HG02623 (cell line): ENCODE results near the gene SCN2B.

Source experiments
- ATAC-seq: cut with Tn5 transposase; IDR thresholded peaks from one replicate; pipeline ENCODE4 v1.9.1; 2021; ENCODE audit warnings: moderate library complexity; ENCODE audit not compliant: unreplicated experiment

Gene SCN2B

DNA sequence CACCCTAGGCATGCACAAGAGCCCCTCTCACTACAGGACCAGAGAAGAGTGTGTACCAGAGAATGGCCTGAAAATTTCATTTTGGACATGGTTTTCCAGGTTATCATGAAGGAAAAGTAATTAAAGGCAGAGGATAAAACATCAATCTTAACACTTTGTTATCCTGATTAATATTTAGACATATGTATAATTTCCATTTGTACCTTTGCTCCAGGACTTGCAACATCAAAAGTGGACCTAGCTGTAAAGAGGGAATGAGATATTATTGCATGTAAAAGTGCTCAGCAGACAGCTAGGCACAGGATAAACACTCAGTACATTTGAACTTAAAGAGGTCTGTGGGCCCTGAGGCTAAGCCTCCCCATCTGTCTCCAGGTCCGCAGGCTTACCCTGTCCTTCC lies 21.8 kb downstream of the SCN2B start:
- no peak for ATAC-seq

DNA sequence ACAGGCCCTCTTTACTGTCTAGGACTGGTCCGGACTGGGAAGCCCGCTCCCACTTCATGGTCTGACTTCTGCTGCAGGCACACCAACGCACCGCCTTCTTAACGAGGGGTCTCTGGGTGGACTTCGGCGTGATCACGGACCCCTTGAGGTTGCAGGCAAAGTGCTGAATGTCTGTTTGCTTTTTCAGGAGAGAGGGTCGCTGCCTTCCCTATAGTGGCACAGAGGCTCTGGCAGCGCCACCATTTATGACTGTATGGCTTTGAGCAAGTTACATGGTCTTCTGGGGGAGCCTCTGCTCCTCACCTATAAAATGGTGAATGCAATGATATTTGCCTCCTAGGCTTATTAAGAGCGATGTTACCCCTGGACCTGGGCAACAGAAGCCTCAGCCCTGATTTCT lies 22.5 kb downstream of the SCN2B start:
- no peak for ATAC-seq

DNA sequence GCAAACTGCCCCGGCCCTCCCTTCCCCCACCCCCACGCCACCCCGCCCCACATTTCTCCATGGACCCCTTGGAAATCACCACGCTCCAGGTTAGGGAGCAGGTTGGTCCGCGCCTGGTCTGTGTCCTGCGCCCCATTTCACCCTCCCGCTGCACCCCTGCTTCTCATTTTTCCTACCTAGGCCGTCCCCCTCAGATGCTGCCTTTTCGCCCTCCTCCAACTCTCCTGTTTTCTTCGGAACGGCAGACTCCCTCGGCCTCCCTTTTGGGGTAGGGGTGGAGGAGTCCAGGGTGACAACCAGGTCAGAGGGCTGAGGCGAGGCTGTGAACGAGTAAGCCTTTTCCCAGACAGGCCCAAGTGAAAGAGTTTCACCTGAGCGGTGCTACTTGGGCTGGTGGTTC lies 22.9 kb downstream of the SCN2B start:
- no peak for ATAC-seq

DNA sequence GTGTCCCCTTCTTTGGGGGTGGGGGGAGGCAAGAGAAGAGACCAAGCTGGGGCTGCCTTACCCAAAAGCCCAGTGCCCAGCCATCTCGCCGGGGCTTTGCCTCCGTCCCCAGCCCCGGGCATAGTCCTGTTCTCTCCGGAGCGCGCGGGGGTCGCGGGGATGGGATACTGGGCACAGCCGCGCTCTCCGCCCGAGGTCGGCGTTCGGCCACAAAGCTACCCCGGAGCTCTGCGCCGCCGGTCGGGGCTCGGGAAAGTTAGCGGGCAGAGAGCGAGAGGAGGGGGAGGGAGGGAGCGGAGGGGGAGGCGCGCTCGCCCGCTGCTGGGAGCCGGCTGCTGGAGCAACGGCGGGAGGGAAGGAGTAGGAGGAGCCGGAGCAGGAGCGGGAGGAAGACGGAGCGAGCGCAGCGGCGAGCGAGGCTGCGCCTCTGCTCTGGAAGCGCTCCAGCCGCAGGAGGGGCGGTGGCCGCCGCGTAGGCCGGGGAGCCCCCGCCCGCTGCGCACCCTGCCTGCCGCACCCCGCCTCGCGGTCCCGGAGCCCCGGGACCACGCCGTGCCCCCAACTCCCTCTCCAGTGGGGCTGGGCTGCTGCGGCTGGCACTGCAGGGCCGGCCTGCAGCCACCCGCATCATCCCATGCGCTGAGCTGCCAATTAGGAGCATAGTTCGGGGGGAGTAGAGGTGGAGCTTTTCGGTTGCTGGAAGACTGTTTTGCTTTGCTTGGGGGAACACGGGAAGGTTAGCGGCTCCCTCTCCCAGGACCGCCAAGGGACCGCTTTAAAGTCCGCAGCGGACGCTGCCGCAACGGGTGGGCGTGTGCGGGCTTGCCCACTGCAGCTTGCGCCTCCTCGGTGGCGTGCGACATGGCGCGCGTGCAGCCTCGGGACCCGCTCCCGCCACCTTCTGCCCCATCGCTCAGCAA lies 23.6 kb downstream of the SCN2B start, which contains the start of gene SCN4B:
Gene SCN4B, minus strand, starts transcription at position 272 of the 920 bp plus-strand sequence. Its CDS starts 150 bp downstream, at position 122.
- ATAC-seq, result no peak

DNA sequence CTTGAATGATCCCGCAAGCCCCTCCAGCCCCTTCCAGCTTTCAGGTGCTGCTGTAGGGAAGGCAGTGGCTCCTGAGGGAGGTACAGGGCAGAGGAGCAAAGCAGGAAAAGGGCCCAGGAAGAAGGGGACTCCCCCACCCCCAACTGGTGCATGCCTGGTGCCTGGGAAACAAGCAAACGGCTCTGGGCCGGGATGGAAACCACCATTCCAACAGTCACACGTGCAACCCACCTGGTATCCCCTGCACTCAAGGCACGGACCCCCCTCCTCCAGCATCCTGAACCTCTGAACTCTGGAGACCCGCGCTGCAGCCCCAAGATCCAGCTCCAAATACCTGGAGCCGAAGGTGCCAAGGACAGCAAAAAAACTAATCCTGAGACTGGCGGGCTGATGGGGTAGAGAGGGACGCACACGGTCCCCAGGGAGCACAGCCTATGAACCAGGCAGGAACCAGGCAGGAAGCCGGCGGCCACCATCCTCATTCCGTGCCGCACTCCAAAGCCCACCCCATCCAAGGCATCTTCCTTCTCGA lies 24.4 kb downstream of the SCN2B start:
- no peak for ATAC-seq

DNA sequence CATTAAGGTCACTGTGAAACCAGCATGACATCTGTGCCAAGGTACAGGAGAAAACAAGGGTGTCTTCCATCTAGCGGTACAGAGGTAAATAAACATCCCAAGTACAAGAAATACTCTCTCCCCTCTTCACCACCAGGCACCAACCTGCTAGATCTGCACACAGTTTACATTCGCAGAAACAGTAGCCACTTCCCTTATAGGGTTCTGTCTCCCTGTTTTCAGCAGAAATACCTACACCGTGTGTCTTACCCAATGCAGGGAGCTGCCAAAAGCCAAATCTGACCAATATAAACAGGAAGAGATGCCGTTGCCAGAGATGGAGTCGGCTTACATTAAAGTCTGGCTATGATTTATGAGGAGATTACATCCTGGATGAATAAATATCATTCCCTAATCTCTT lies 25.0 kb downstream of the SCN2B start:
- ATAC-seq, result no peak

DNA sequence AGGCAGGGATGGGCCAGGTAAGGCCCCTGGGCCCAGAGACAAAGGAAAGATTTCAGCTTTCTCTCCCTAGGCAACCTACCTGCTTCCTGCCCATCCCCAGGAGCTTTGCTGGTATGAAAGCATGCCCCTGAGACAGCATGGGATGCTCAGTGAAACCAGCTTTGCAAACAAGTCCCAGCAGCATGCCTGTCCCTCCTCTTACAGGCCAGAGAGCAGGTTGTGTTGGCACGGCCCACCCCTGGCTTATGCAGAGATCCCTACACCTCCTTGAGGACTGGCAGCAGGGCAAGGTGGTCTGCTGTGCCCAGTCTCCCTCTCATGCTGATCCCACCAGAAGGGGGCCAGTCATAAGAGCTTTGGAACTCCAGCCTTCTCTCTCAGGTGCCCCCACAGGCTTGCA lies 26.9 kb downstream of the SCN2B start:
- no peak for ATAC-seq

DNA sequence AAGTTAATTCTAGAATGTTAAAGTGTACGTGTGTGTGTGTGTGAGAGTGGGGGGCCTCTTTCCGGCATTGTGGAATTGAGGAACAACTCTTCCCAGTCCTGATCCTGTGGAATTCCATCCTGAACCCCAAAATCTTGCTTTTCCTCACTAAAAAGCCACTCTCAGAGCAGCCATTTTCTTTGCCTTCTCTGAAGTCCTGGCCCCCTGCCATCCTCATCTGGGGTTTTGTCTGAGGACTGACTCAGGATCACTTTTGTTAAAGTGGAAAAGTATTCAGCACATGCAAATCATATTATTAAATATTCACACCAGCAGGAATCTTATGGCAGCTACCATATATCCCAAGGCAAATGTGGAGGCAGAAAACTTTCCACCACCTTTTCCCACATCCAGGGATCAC lies 27.6 kb downstream of the SCN2B start:
- no peak for ATAC-seq

DNA sequence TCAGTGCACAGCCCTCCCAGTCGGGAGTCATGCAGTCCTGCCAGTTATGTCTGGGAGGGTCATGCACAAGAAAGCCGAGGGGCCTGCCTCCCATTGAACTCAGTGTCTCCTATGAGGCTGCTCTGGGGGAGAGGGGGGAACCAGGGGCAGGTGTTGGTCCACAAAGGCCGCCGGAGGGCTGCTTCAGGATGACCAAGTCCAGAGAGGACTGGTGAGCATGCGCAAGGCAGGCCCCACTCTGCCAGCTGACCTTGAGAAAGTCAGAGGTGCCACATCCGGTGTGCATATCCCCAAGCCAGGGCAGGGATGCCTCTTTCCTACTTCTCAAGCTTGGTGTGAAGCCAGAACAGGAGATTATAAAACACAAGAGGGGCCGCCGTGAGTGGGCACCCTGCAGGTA lies 28.2 kb downstream of the SCN2B start:
- no peak for ATAC-seq

DNA sequence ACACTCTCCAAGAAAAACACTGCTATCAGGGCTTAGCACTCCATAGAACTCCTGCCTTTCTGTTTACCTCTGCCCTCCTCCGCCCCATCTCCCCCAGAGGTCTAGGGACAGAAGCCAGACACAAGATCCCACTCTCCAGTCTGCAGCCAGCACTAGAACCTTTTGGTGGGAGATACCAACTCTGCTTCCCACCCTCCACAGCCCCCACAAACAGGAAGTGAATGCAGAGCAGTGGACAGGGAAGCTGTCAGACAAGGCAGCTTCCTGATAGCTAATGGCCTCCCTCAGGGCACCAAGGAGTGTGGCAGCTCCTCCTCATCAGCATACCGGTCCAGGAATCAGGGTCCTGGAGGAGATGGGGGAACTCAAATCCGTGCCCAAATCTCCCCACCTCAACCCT lies 28.9 kb downstream of the SCN2B start:
- ATAC-seq, result no peak

DNA sequence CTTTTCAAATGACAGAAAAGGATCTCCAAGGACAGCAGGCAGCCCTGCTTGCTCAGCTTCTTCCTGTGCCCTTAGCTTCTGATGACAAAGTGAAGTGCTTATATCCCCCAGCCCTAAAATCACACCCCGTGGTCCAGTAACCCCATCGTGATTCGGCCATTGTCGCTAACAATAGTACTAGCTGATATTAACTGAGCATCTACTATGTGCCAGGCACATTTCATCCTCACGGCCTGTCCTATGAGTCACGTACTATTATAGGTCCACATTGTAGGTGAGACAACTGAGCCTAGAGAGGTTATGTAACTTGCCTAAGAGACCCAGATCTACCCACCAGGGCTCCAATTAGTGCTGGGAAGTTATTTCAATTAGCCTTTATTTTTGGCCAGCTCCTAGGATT lies 29.9 kb downstream of the SCN2B start:
- no peak for ATAC-seq

DNA sequence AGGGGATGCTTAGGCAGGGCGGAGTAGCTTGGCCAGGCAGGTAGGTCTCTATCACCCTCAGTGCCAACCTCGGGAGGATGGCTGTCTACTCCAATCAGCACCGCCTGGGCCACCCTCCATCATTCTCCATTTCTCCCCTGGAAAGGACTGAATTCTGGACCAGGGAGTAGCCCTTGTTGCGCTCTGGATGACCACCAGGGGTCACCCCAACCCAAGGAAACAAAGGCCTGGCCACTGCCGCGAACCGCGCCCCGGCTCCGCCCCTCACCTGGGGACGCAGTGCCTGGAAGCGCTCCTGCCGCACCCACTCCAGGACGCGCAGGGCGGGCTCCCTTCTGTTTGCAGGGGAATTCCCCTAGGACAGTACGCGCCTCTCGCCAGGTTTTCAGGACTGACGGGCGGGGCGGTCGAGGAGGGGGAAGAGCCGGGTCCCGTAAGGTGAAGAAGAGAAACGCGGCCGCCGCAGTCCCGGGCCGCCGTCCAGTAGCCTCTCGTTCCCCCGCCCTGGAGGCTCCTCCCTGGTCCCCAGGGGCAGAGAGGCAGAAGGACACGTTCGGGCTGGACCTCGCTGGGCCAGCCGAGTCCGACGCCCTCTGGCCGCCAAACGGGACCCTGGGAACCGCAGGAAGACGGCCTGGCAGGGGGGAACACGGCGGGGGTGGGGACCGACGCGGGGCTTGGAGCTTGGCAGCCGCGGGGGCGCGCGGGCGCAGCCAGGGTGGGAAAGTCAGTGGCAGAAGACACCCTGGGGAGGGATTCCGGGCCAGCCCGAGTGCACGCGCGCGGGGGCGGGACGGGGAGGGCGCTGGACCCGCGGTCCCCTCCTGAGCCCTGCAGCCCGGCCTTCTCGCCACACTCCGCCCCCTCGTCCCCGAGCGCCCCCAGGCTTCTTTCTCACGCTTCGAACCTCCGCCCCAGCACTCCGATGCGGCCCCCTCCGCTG lies 30.9 kb downstream of the SCN2B start:
- ATAC-seq, result peak; percentile 70

DNA sequence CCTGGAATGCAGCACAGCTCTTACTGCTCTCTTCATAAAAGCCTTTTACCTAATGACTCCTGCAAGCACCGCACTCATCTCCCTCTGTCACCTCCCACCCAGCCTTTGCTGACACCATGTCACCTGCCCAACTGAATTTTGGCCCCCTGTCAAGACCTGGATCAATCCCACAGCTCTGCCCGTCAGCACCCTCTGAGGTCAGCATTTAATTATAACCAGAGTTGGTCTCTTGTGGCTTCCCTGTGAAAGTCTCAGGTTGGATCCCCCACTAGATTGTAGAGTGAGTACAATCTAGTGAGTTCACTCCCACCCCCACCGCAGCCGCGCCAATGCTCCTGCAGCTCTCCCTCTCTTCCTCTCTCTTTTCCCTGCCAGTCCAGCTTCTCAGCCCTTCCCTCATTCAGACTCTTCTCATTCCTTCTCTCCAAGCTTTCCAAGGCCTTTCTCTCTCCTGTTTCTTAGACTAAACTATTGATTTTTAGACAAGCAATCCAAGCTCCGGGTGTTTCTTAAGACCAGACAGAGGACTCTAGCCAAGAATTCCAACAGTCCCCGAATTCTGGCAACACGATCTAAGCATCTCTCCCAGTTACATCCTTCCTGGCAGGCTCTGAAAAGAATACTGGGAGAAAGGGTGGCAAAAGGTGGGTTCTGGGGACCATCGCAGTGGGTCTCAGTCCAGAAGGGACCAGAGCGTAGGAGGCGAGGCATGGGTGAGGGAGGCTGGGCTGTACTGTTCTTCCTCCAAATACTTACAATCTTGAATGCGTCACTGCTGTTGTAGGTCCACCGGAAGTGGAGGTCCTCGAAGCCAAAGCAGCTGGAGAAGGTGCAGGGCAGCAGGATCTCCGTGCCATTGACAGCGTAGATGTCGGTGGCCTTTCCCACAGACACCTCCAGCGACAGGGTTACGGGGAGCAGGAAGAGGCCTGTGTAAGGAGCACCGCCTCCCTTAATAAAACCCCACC lies 31.9 kb downstream of the SCN2B start:
- no peak for ATAC-seq

DNA sequence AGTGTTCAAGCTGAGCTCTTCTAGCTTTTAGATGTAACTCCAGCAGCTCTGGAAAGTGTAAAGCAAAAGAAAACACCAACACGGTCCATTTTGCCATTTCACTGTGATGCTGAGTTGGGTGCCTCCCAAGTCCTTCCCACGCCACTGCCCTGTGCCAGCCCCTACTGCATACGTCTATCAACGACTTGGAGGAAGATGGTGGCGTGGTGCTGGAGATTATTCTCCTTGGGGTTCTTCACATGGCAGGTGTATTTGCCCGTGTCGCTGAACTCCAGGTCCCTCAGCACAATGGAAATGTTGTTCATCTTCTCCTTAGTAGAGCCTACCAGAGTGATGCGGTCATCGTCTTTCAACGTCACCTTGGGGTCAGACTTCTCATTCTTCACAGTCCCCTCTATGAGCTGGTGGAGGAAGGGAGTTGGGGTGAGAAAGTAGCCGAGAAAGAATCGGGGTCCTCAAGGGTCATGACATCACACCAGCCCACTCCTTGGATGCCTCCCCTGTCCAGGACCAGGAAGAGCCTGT lies 32.7 kb downstream of the SCN2B start:
- ATAC-seq, result no peak

DNA sequence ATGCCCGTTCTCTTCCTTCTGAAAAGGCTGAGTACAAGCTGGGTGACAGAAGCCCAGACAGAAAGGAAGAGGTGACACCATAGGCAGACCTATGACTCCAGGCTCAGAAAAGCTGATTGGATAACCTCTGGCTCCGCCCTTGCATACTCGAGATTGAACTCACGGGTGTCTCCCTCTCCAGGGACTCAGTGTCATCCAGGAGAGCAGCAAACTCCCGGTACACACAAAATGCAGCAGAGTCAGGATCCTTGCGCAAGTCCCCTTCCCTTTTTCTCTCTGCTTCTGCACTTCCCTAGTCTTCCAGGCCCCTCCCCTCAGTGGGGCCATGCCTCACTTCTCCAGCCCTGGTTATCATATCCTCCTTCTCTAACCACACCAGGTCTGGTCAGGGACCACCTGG lies 33.6 kb downstream of the SCN2B start:
- no peak for ATAC-seq

DNA sequence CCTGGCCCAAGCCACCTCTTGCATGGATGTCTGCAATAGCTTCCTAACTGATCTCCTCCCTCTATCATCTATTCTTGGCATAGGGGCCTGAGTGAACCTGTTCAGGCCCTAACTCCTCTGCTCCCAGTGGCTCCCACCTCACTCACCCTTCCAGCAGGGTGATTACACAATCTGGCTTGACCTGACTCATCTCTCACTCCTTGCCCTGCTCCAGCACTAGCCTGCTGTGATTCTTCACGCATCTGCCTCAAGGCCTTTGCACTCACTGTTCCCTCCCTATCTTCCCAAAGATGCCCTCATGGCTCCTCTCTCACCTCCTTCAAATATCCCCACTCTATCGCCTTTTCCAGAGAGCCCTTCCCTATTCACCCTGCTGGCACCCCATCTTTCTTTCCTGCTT lies 34.4 kb downstream of the SCN2B start:
- ATAC-seq, result no peak

DNA sequence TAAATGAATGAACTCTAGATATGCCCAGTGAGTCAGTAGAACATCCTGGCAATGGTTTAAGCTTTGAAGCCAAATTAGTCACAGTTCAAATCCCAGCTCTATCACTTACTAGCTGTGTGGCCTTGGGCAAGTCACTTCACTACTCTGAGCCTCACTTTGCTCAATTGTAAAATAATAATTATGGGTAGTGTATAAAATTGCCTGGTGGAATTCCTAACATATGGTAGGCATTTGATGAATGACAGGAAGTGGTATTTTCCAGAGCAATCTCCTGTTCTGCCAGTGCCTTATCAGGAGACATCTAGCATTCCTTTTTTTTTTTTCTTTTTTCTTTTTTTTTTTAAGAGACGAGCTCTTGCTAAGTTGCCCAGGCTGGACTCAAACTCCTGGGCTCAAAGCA lies 36.9 kb downstream of the SCN2B start:
- ATAC-seq, result no peak

DNA sequence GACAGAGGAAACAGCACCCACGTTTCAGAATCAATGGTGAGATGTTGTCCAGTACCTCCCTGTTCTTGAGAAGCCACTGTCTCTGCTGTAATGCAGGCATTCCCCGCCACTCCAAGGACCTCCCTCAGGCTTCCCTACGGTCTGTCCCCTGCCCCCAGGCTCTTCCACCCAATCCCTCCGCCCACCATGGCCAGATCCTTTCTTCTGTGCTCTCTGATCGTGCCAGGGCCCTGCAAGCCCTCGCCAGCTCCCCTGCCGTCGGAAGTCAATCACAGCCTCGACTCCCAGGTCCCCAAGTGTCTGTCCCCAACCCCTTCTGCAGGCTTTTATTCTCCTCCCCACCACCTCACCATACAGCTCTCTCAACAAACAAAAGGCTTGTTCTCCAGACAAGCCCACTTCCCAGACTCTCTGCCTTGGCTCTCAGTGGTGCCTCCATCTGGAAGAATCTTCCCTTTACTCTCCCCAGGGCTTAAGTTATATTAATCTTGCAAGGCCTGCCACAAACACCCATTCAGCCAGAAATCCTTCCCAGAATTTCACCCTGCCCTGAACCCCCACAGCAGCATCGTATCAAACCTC lies 37.5 kb downstream of the SCN2B start:
- ATAC-seq, result no peak

DNA sequence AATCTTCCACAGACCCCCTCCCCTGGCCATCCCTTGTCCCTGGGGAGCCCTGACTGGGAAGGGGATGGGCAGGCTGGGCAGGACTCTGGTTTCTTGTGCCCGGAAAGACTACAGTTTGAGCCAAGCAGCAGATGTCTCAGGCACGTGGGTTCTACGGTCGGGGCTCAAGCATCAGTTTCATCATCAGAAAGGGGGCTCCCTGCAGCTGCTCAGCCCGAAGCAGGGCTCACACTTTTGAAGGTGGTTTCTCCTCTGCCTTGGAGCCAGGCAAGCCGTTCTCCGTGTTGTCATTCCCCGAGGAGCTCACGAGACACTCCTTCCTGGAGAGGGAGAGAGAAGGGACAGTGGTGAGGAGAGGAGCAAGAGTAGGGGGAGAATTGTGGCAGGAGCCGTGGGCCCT lies 39.6 kb downstream of the SCN2B start:
- ATAC-seq, result no peak

DNA sequence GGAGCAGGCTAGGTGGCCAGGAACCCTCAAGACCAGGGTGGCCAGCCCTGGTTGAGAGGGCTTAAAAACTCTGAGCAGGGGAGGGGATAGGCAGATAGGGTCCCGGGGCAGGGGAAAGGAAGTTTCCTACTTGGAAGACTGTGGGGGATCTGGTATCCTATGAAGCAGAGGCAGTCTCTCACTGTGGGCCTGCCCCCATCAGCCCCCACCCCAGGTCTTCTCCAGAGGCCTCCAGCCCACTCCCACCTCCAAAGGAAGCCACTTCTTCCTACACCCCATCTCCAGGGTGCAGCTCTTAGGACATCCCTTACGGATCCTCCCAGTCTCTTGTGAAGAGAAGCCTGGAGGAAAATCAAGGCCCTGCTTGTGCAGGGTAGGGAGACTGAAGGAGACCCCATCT lies 40.1 kb downstream of the SCN2B start:
- ATAC-seq, result no peak
